SH-SY5Y (cell line): ENCODE data around the gene ADCY5.

Experiments
- GATA2 ChIP-seq: IDR thresholded peaks from 2 replicates; pipeline ENCODE4 v1.6.1; 2011; ENCODE audit warnings: mild to moderate bottlenecking, low read depth, low read length
- GATA3 ChIP-seq: IDR thresholded peaks from 2 replicates; pipeline ENCODE4 v1.6.1; 2011; ENCODE audit warnings: low read depth, mild to moderate bottlenecking, low read length, moderate library complexity

DNA sequence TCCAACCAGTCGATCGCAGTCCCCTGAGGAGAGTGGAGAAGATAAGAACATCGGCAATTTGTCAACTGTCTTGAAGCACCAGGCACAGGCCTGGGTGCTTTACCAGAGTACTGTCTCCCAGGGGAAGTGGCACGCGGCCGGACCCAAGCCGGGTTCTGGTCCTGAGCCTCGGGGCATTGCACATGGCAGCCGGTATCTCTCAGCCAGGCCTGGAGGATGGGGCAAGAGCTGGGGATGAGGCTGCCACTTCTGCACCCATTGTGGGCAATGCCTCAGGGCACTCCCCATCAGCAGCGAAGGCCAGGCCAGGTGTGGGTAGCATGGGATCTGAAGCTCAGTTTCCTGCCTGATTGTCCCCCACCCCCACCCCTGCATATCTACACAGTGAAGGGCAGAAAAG, 77.5 kb downstream of the ADCY5 start:
- TF ChIP-seq GATA2 (no peak), GATA3 (no peak)
